Mesodermal cell (in vitro differentiated cells): ENCODE data around the gene ELK1. TPM values are rescaled to one million over a fixed set of nuclear protein-coding genes. Genes with fewer than 3 reads are reported as not detected.
"Not testable (repeated sequence)": the region's sequence is repeated elsewhere in the genome, so short reads cannot be mapped to it uniquely, and the experiment has no call there.

Experiments used
- H3K27ac ChIP-seq: 2 replicates; pipeline ENCODE4 v1.7.0; 2013; ENCODE audit warnings: mild to moderate bottlenecking, low read depth, low read length, moderate library complexity; ENCODE audit not compliant: severe bottlenecking
- H3K36me3 ChIP-seq: 2 replicates; pipeline ENCODE4 v1.7.1; 2013; ENCODE audit warnings: mild to moderate bottlenecking, low read length, moderate library complexity; ENCODE audit not compliant: control insufficient read depth, insufficient read depth
- H3K4me1 ChIP-seq: one replicate; pipeline ENCODE4 v1.7.1; 2013; ENCODE audit warnings: mild to moderate bottlenecking, low read length; ENCODE audit not compliant: insufficient read depth, control insufficient read depth, poor library complexity, severe bottlenecking
- H3K4me3 ChIP-seq: 2 replicates; pipeline ENCODE4 v1.7.0; 2013; ENCODE audit warnings: low read length, control low read depth, mild to moderate bottlenecking; ENCODE audit not compliant: insufficient read depth, poor library complexity, severe bottlenecking; ENCODE audit errors: extremely low read depth
- H3K9me3 ChIP-seq: 2 replicates; pipeline ENCODE4 v1.7.1; 2013; ENCODE audit warnings: mild to moderate bottlenecking, low read length, moderate library complexity; ENCODE audit not compliant: control insufficient read depth
- WGBS, 2 experiments: methylation state at CpG; one replicate each; pipeline ENCODE4 v1.1.5; 2013; ENCODE audit warnings: missing lambda C conversion rate in 2 of 2; ENCODE audit not compliant: insufficient coverage in 2 of 2; 5-methylcytosine and 5-hydroxymethylcytosine counted together
- polyA plus RNA-seq, 2 experiments: library from polyadenylated mRNA; stranded (reverse); fragments of 50-300 nt; gene quantifications; one replicate each; pipeline ENCODE4 v1.2.3, GENCODE V29; 2013

ELK1 gene, protein sequence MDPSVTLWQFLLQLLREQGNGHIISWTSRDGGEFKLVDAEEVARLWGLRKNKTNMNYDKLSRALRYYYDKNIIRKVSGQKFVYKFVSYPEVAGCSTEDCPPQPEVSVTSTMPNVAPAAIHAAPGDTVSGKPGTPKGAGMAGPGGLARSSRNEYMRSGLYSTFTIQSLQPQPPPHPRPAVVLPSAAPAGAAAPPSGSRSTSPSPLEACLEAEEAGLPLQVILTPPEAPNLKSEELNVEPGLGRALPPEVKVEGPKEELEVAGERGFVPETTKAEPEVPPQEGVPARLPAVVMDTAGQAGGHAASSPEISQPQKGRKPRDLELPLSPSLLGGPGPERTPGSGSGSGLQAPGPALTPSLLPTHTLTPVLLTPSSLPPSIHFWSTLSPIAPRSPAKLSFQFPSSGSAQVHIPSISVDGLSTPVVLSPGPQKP
- 30.3 TPM for polyA plus RNA-seq (2013, experiment 1 of 2)
- 25.9 TPM for polyA plus RNA-seq (2013, experiment 2 of 2)

DNA sequence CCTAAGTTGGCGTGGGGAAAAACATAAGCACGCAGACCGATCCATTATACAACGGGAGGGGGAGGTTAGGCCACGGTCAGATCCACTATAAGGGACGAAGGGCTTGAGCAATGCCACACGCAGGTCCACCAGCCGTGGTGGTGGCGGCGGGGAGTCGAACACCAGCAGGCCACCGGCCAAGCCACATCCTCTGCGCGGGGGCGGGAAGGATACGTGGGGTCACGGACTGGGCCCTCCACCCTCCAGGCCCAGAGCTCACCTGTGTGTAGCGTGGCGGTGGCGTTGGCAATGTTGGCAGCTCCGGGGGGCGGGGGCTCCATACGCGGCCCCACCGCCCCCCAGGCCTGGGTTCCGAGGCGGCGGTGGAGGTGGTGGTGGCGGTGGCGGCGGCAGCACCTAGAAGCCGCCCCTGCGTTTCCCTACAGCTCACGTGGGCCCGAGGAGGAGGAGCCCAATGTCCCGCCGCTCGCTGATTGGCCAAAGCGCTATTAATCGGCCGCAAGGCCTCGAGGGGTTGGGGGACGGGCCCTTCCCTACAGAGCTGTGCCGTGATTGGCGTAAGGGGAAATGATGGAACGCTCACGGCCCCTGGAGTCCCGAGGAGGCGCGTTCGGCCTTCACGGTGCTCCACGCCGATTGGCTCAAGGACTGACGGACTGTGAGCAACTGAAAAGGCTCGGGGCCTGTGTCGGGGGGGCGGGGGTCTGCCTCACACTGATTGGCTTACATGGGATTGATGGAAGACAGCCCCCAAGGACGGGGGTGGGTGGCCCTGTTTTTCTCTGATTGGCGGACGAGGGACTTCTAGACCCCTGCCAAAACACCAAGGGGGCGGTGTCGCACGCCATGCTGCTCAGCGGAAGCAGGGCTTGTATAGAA is at the start of gene ELK1:
Gene ELK1, minus strand, starts transcription at position 400 of the 879 bp plus-strand sequence. CDS start 9,122 bp downstream, outside the sequence.
- Histone ChIP-seq H3K9me3 (no peaks in the 10 kb centered on the region), H3K4me1 (peaks cover 5% of the 10 kb centered on the region), H3K27ac (peak within 1 kb of the TSS; percentile 30), H3K4me3 (peak within 1 kb of the TSS; percentile 57), H3K36me3 (peaks cover 19% of the 10 kb centered on the region)
- 0 to 1% methylated on average over 19 to 28 of the region's 65 CpGs for WGBS, 2 experiments

DNA sequence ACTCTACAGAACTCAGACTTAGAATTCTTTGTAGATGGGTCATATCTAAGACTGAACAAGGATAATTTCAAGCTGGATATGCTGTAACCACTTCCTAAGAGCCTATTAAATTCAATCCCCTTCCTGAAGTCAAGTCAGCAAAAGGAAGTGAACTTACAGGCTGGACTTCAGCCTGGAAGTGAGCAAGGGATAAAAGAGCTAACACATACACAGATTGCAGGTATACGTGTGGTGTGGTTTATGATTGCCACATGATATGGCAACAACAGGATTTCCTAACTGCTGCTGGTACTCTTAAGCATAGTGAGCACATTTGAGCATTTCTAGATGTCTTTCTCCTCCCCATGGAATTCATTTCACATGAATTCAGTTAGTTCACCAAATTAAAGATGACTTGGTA is 46.8 kb upstream of the ELK1 start:
- no peaks in the 10 kb centered on the region for H3K4me1 ChIP-seq
- H3K27ac ChIP-seq: no peak overlapping the region
- no peaks in the 10 kb centered on the region for H3K36me3 ChIP-seq
- H3K4me3 ChIP-seq: no peak overlapping the region
- no peaks in the 10 kb centered on the region for H3K9me3 ChIP-seq
- WGBS, 2 experiments: no CpG with 5 or more reads among the region's 1 CpG

DNA sequence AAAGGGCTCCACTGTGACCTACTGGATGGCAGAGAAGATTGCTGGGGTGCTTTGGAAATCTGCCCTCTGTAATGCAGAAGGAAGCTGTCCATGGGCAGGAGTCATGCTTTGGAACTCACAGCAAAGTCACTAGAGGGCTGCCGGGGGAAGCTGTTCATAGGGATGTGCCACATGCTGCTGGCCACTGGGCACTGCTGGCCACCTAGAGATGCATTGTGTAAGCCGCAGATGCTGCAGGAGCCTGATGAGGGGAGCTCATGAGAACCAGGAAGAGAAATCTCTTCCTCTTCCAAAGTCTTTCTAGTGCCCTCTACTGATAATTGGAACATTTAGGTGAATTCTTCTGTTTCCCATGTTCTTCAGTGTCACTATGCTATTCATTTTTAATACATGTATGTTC is 39.8 kb upstream of the ELK1 start:
- no peak overlapping the region for H3K4me3 ChIP-seq
- H3K36me3 ChIP-seq: no peaks in the 10 kb centered on the region
- H3K27ac ChIP-seq: no peak overlapping the region
- H3K9me3 ChIP-seq: no peaks in the 10 kb centered on the region
- no peaks in the 10 kb centered on the region for H3K4me1 ChIP-seq
- WGBS, 2 experiments: no CpG with 5 or more reads among the region's 2 CpGs

- Histone ChIP-seq H3K4me3 (no peak overlapping the region), H3K4me1 (no peaks in the 10 kb centered on the region), H3K27ac (no peak overlapping the region), H3K36me3 (no peaks in the 10 kb centered on the region), H3K9me3 (no peaks in the 10 kb centered on the region)
- WGBS, 2 experiments: 52% methylated on average over 4 of the region's 6 CpGs; no CpG with 5 or more reads in 1 of the 2 experiments
These were observed 36.9 kb upstream of the ELK1 start for GRCh38 chrX:47687263-47687662.

- H3K36me3 ChIP-seq: no peaks in the 10 kb centered on the region
- no peak overlapping the region for H3K4me3 ChIP-seq
- H3K9me3 ChIP-seq: no peaks in the 10 kb centered on the region
- no peak overlapping the region for H3K27ac ChIP-seq
- WGBS, 2 experiments: no CpG with 5 or more reads among the region's 3 CpGs
- no peaks in the 10 kb centered on the region for H3K4me1 ChIP-seq
These were observed 33.5 kb upstream of the ELK1 start for GRCh38 chrX:47683829-47684205.

- no peaks in the 10 kb centered on the region for H3K4me1 ChIP-seq
- H3K36me3 ChIP-seq: no peaks in the 10 kb centered on the region
- WGBS, 2 experiments: 90 to 100% methylated on average over 1 to 7 of the region's 14 CpGs
These were observed 32.9 kb upstream of the ELK1 start for GRCh38 chrX:47683184-47683828.

DNA sequence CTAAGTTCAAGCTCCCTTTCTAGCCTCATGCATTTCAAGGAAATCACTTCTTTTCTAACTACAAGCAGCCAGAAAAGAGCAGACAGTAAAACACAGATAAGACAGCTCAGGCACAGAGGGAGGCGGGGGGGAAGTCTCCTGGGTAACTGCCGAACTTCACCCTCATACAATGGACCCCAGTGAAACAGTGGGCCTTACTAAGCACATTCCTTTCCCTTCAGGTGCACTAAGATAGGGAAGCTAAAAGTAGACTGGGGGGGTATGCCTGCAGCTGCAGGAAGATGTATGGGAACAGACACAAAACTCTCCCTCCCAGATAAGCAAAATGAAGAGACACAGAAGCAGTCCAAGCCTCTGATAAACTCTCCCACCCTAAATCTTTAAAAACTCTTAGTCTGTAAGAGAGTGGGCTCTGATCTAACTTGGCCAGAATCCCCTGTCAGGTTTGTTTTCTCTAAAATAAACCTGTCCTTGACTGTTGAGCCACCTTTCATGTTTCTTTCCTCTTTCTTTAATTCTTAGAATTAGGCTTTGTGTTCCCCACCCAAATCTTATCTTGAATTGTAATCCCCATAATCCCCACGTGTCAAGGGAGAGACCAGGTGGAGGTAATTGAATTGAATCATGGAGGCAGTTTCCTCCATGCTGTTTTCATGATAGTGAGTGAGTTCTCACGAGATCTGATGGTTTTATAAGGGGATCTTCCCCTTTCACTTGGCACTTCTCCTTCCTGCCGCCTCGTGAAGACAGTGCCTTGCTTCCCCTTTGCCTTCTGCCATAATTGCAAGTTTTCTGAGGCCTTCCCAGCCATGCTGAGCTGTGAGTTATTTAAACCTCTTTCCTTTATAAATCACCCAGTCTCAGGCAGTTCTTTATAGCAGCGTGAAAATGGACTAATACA is 25.8 kb upstream of the ELK1 start:
- H3K4me1 ChIP-seq, H3K9me3 ChIP-seq, H3K27ac ChIP-seq, H3K4me3 ChIP-seq, H3K36me3 ChIP-seq: not testable (repeated sequence)
- WGBS, 2 experiments: 100% methylated on average over 1 of the region's 7 CpGs; no CpG with 5 or more reads in 1 of the 2 experiments

More at GRCh38 chrX:47683184-47683828, 32.9 kb upstream of the ELK1 start:
- no peak overlapping the region for H3K27ac ChIP-seq
- no peaks in the 10 kb centered on the region for H3K9me3 ChIP-seq
- H3K4me3 ChIP-seq: no peak overlapping the region

DNA sequence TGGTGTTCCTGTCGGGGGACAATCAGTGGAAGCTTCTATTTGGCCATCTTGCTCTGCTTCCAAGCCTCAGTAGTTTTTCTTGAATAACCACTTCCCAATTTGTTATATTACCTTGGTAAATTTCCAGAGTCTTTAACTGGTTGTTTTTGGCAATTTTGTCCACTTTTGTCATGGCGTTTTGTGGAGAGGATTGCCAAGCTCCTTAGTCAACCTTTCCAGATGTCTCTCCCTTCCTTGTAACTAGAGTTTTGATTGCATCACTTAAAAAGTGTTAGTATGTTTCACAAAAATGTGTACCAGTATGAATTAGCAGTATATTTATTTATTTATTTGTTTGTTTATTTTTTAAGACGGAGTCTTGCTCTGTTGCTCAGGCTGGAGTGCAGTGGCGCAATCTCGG is 24.4 kb upstream of the ELK1 start:
- H3K36me3 ChIP-seq: no peaks in the 10 kb centered on the region
- H3K27ac ChIP-seq: no peak overlapping the region
- WGBS, 2 experiments: 100% methylated on average over 3 of the region's 5 CpGs; no CpG with 5 or more reads in 1 of the 2 experiments
- no peak overlapping the region for H3K4me3 ChIP-seq
- H3K4me1 ChIP-seq: no peaks in the 10 kb centered on the region
- H3K9me3 ChIP-seq: no peaks in the 10 kb centered on the region

- not testable (repeated sequence) for H3K27ac ChIP-seq, H3K9me3 ChIP-seq, H3K36me3 ChIP-seq, H3K4me1 ChIP-seq, H3K4me3 ChIP-seq
- WGBS, 2 experiments: 76 to 94% methylated on average over 2 of the region's 4 CpGs
These were observed 15.4 kb upstream of the ELK1 start for GRCh38 chrX:47665797-47666196.

DNA sequence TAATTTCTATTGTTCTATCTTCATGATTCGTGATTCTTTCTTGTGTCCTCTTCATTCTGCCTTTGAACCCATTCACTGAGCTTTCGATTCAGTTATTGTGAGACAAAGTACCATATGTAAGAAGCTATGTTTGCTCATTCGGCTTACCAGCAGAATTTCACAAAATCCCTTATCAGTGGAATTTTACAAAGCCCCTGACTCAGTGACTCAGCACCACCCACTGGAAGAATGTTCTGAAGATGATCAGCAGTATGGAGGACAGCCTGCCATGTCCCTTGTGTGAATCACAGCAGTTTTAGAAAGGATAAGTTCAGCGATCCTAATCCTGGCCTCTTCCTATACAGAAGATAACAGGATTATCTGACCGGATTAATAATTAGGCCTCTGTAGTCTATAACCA is 14.4 kb upstream of the ELK1 start:
- Histone ChIP-seq H3K9me3 (no peaks in the 10 kb centered on the region), H3K36me3 (no peaks in the 10 kb centered on the region), H3K27ac (peak overlapping the region; percentile 59), H3K4me3 (no peak overlapping the region), H3K4me1 (peaks cover 3% of the 10 kb centered on the region)
- 60% methylated on average over 1 of the region's 5 CpGs; no CpG with 5 or more reads in 1 of the 2 experiments for WGBS, 2 experiments
